GM18511 (cell line): Measurements from ENCODE around the gene ALG2.
"Not testable (repeated sequence)": the region's sequence is repeated elsewhere in the genome, so short reads cannot be mapped to it uniquely, and the experiment has no call there.

Experiments
- ATAC-seq: cut with Tn5 transposase; IDR thresholded peaks from one replicate; pipeline ENCODE4 v1.9.1; 2021; ENCODE audit warnings: mild to moderate bottlenecking, moderate library complexity; ENCODE audit not compliant: unreplicated experiment

ALG2 gene

DNA sequence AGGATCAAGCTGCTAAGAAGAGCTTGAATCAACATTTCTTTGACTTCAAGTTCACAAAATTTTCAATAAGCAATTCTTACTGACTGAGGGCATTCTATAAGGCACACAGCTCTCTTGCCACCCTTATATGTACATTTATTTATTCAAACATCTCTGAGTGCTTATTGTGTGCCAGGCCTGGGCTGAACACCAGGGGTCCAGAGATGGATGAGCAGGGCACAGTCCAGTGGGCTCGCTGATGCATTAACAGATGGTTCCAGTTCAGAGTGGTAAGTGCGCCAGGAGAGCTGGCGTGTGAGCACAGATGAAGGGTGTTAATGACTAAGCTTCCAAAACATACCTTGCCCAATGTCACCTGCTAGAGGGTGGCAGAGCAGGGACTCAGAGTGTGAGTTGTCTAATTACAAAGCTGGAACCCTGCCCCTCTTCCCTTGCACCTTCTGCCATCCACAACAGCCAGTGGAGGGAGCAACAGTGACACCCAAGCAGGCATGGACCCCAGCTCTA, 24.6 kb downstream of the ALG2 start:
- ATAC-seq, result no peak

DNA sequence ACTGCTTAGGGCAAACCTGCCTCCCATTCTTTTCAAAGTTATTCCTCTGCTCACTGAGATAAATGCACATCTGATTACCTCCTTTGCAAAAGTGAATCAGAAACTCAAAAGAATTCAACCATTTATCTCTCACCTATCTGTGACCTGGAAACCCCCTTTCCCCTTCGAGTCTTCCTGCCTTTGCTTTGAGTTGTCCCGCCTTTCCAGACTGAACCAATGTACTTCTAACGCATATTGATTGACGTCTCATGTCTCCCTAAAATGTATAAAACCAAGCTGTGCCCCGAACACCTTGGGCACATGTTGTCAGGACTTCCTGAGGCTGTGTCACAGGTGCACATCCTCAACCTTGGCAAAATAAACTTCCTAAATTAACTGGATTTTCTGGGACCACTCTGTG, 25.3 kb downstream of the ALG2 start:
- ATAC-seq, result not testable (repeated sequence)

DNA sequence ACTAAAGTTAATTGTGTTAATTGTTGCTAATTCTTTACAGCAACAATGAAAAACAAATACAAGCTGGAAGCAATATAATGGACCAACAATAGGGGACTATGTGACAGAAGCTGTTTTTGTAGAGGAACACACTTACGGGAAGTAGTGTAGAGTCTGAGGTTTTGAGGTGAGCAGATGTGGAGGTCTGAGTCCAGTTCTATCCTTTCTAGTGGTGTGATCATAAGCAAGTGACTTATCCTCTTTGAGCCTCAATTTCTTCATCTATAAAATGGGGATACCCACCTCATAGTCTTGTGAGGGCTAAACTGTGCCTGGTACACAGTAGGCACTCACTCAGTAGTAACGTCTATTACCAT, 28.3 kb downstream of the ALG2 start:
- no peak for ATAC-seq

DNA sequence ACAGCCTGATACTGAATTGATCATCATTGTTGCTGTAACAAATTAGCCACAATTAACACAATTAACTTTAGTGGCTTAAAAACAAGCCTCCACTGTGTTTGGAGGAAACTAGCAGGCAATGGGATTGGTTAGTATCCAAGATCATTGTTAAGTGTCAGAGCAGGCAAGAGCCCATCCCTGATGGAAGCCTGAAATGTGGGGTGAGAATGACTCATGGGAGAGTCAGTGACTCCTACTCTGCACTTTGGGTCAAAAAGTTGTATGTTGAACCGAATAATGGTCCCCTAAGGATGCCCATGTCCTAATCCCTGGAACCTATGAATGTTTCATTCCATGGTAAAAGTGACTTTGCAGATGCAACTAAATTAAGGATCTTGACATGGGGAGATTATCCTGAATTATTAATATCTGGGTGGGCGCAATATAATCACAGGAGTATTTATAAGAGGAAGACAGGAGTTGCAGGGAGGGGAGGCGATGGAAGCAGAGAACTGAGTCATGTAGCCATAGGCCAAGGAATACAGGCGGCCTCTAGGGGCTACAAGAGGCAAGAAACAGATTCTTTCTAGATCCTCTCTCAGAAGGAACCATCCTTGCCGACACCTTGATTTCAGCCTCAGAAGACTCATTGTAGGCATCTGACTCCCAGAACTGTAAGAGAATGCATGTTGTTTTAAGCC, 28.8 kb downstream of the ALG2 start:
- ATAC-seq, result no peak

DNA sequence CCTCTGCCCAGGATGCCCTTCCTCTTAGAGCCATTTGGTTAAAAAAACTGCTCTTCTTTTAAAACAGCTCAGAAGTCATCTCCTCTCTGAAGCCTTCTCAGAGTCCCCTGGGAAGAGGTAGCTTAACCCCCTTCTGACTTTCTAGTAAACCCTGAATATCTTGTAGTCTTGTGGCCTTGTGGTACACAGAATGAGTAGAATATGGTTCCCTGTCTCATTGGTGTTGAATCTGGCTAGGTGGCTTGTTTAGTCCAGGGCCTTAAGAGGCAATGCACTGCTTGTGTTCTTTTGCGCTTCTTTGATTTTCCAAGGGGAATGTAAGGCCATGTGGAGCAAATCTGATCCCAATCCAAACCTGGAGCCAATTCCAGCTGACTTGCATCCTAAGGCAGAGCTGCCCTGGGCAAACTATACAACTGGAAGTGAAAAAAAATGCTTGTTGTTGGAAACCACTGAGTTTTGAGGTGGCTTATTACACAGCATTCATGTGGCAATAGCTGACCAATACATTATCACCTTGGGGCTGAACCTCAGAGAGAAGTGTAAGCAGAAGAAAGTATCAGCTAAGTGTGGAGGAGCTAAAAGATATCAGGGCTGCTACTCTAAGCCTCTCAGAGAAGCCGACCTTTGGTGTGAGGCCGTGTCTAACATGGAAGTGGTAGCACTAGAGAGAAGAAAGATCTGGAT, 31.0 kb downstream of the ALG2 start:
- no peak for ATAC-seq

DNA sequence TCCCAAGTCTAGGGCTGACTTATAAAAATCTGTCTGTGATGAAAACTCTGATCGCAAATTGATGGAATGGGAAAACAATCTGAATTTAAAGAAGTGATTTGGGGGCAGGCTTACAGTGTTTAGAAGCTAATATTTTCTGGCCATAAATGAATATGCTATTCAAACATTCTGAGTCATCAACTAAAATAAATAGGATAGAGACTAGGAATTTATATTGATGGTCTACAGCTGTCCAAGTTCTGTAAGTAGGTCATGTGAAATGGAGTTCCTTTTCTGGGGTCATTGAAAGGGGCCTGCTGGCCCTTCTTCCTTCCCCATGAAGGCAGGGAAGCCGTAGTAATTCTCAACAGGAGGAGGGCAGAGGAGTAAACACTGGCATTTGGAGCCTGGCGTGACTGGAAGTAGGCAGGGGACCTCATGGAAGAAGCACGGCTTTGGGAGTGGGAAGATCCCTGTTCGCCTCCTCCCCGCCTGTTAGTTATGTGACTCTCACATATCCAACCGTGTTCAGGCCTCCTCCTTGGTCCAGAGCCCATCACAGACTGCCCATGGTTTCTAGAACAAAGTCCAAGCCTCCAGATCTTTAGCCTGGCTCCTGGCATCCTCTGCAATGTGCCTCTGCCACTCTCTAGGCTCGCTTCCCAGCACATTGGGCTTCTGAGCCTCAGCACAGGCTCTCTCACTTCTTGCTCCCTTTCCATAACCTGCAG, 31.7 kb downstream of the ALG2 start:
- no peak for ATAC-seq

DNA sequence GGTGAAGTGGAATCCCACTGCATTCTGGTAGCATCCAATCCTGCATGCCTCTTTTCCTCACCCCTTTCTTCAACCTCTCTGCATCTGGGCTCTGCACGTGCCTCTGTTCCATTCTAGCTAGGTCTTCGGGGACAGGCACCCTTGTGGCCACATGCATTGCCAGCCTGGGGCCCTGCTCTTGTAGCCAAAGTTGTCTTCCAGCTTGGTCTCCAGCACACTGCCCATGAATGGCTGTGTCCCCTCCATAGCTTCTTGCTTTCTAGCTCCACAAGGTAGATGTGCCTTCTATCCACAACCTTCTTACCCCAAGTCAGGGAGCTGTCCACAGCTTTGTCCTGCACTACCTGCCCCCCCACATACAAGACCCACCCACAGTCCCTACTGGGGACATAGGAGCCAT, 32.6 kb downstream of the ALG2 start:
- no peak for ATAC-seq

DNA sequence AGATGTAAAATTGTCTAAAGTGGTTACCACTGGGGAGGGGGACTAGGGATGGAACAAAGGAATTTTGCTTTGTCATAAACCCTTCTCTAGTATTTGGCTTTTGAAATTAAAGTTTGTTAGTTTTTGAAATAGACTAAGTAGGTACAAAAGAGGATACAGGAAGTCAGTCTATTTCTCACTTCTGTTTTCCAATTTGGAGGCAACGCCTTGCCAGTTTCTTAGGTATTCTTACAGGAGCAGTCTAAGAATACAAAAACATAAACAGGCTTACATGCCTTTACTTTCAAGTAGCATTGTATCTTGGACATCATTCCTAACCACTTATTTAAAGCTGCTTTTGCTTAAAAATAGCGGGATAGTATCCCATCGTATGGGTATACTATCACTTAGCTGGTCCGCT, 34.4 kb downstream of the ALG2 start:
- no peak for ATAC-seq

DNA sequence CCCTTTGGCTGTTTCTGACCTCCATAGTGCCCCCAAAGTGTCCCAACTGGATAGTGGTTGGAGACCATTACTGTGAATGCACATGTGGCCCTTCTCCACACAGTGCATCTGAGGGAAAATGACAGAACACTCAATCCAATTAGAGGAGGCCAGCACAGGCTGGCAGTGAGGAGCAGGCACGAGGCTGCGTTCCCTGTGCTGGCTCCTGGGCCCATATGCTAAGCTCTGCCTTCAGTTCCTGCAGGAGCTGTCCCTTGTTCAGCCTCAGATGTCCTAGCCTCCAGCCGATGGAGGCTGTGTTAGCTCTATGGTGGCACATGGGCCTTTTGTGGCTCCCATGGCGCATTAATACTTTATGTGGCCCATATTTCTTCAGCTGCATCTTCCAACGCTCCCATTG, 35.8 kb downstream of the ALG2 start:
- no peak for ATAC-seq

DNA sequence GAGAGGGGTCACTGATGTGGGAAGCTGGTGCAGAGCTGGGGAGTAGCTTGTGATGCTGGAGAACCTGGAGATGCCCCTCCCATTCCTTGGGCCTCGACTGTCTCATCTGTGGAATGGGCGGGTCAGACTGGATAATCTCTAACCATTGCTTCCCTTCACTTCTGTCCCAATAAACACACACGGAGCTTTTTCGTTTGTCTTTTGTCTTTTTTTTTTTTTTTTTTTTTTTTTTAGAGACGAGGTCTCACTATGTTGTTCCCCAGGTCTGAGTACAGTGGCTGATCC, 36.5 kb downstream of the ALG2 start:
- no peak for ATAC-seq

DNA sequence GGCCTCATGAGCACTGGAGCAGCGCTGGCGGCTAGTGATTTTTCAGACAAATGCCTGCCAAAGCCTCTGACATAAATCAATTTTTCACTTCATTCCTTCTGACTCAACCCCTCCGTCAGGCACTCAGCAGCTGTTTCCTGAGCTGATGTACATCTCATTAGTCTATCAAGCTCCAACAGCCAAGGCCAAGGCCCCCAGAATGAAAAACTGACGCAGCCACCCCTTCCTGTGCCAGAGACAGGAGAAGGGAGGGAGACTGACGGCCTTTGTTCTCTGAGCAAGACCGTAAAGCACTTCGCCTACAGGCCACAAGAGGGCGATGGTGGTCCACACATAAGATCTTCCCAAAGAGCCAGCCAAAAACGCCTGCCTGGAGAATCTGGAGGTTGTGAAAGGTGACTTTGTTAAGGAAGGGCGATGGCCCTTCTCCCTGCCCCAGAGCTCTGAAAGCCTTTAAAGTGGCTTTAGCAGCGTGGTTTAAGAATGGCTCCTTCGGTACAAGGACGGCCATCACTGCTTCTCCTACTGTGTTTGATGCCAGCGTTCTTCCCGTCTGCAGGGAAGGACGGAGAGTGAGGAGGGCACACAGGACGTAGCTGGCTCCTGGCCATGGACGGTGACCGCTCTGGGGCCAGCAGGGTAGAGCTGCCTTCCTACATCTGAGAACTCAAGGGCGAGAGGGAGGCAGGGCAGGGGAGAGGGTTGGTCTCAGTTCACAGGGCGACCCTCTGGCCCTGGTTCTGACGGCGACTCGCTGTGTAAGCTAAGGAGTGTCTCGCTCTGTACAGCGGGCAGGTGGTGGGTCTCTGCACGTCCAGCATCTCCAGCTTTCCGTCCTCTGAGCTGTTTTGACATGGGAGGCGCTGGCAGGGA, 37.0 kb downstream of the ALG2 start:
- peak; percentile 37 for ATAC-seq

DNA sequence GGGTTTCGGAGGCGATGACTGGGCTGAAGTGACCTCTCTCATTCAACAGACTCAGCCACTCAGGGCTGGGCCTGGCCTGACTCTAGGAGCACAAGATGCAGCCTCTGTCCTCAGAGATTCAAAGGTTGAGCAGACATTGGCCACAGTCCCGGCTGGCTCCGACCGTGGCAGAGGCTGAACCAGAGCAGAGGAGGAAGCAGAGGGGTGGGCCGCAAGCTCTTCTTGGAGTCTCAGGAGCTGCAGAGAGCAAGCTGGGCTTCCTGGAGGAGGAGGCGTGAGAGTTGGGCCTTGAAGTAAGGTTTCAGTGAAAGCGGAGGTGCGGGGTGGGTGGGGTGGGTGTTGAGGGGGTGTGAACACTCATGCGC, 37.6 kb downstream of the ALG2 start:
- ATAC-seq, result no peak

DNA sequence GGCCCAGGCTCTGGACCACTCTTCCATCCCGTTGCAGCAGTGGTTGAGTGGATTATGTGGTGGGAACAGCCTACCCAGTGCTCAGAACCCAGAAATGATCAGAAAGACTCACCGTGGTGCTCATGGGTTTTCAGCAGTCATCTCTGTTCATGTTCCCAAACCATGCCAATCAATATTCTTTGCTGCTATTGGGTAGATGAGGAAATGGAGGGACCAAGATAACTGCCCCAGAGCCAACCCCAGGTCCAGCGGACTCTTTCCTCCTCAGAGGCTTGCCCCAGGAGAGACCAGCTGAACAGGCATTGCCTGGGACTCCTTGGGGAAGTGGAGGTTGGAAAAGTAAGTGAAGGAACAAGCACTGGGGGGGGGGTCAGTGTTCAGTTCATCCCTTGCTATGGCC, 38.1 kb downstream of the ALG2 start:
- no peak for ATAC-seq

DNA sequence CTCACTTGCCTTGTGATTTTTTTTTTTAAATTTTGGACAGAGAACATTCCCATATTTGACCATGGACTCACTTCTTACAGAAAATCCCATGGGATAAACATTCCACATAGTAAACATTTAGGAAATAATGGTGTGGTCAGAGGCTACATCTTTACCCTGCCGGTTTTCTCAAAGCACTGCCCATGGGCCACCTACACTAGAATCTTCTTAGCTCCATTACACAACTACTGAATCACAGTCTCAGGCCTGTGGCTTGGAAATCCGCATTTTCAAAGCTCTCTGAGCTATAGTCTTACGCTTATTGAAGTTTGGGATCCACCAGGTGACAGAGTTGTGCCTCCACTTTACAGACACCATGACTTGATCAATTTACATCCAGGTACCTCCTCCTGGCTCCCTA, 39.4 kb downstream of the ALG2 start:
- no peak for ATAC-seq

DNA sequence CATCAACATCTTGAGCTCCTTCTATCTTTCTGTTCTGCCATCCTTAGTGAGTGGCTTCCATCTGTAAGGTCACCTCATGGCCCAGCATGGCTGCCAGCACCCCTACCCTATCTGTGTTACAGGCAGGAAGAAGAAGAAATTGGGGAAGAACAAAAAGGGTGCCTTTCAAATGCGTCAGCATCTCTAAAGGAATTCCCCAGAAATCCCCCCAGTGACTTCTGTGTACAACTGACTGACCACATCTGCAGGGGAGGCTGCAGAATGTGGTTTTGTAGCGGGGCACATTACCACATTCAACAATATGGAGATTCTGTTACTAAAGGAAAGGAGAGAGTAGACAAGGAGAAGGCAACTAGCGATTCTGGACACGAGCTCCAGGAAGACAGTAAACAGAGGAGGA, 40.1 kb downstream of the ALG2 start:
- ATAC-seq, result peak; percentile 51

DNA sequence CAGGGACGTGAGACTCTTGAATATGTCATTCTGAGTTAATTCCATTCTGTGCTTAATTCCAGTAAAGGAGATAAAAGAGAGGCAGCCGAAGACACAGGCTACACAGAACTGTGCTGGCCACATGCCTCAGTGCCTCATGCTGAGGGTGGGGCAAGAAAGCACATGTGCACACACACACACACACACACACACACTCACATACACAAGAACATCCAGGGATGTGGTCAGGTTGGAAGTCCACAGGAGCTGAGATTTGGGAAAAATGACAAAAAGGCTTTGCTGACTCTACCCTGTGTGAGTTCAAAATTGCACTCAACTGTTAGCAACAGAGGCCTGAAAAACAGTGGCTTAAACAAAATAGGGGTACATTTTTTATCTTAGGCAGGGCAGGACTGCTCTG, 40.5 kb downstream of the ALG2 start:
- no peak for ATAC-seq

DNA sequence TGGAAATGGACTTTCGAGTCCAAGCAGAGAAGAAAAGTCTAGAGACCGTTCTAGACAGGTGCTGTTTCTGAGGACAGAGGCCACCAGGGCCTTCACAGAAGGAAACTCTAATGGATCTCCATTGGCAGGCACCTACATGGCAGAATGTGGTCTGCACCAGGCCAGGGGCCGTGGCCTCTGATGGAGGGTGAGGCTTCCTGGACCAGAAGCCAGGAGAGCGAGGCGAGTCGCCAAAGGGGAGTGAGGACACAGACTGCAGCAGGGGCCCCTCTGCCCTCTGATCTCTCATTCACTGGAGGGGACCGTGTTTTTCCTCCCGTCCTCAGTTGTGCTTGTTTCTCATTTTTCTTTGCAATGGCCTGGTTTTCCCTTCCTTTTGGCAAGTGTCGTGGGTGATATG, 41.1 kb downstream of the ALG2 start:
- ATAC-seq, result no peak

DNA sequence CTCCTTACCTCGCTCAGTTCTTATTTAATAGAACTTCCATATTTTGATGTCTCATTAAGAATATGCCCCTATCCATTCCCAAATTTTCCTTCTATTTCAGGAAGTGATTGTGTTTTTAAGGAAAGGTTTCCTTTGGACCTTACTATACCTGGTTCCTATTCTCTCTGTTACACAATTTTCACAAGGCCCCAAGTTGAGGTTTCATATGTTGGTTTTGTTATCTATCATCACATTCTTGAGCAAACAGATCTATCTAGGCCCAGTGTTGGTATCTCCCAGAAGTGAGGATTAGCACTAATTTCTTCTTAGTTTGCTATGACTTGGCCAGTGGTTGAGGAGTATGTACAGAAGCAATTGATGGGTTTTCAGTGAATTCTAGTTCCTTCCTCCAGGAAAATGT, 41.5 kb downstream of the ALG2 start:
- ATAC-seq, result no peak

DNA sequence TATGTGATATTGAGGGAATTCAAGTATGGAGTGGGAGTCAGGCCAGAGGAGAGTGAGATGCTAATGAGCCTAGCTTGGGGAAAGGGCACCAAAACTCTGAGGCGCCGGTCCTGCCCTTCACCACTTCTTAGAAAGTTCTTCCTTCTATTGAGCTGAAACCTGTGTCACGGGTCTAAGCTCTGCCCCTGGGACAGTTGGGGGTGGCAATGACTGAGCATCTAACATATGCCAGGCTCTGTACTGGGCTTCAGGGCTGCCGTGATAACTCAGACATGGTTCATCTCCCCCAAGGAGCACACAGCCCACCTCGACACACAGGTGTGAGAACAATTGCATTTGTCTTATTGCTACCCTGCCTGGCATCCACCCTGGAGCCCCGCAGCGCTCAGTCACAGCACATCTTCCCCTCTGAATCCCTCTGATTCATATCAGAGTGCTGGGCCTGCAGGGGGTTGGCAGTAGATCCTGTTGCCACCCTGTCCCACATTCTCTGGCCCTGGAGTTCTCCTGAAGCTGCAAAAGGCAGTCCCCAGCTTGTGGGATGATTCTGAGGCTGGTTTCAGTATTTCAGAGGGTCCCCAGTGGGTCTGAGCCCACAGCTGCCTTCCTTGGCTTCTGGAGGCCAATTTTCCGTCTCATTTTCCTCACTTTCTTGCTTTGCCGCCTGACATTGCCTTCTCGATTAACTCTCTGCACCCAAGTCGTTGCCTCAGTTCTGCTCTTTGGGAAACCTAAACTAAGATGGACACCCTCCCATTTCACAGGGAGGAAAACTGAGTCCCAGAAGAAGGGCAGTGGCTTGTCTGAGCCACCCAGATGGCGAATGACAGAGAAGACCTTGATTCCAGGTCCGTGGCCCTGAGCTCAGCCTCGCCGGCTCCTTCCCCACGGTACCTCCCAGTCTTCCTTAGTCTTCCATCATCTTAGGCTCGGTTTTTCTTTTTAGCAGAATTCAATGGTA, 42.5 kb downstream of the ALG2 start:
- no peak for ATAC-seq

DNA sequence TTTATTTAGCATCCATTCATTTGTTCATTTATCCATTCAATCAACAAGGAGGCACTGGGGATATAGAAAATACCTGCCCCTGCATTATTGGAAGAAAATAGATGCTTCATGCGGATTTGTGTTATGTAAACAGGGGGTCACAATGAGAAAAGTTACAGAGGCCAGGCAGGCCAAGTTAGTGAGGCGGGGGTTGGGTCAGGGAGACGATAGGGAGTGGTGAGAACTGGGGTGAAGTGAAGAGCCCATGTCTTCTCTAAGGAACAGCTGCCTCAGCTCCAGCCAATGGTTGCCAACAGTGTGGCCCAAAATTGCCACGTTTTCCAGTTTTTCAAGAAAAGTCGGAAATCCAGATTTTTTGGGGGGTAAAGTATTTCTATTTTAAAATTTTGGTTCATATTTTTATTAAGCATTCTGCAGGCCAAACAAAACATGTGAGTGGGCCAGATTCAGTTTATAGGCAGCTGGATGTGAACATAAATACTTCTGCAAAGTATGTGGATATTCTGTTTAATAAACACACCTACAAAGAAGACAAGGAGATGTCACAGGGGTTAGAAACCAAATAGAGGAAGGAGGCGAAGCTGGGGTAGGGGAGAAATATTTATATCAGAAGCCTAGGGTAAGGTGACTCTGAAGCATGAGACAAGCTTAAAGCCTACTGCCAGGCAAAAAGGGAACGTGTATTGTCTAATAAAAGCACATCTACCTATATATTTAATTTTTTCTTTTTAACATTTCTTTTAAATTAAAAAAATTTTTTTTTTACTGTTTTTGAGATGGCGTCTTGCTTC, 44.0 kb downstream of the ALG2 start:
- ATAC-seq, result no peak
